Mesothelial cell of epicardium (in vitro differentiated cells): ENCODE results near the gene GLUD2. TPM values are rescaled to one million over a fixed set of nuclear protein-coding genes. Genes with fewer than 3 reads are reported as not detected.

ENCODE experiments used
- DNase-seq, 2 experiments: peaks; one replicate each; pipeline ENCODE4 v3.0.0; 2021; ENCODE audit warnings: low spot score in 2 of 2; ENCODE audit not compliant: unreplicated experiment in 2 of 2
- H3K27ac Mint-ChIP-seq: 2 replicates; pipeline ENCODE4 v1.8.0; 2021; ENCODE audit warnings: mixed read lengths
- H3K27me3 Mint-ChIP-seq: 2 replicates; pipeline ENCODE4 v1.8.0; 2021; ENCODE audit warnings: low read depth, mixed read lengths
- H3K36me3 Mint-ChIP-seq: 2 replicates; pipeline ENCODE4 v1.8.0; 2021; ENCODE audit warnings: mixed read lengths
- H3K4me1 Mint-ChIP-seq: 2 replicates; pipeline ENCODE4 v1.8.0; 2021; ENCODE audit warnings: mixed read lengths
- H3K4me3 Mint-ChIP-seq: 2 replicates; pipeline ENCODE4 v1.8.0; 2021; ENCODE audit warnings: mild to moderate bottlenecking, moderate library complexity, mixed read lengths
- H3K9me3 Mint-ChIP-seq: 2 replicates; pipeline ENCODE4 v1.8.0; 2021; ENCODE audit warnings: mixed read lengths
- CTCF ChIP-seq: fragments of 200-600 bp; sonication (generic); IDR thresholded peaks from one replicate; pipeline ENCODE4 v1.5.0; 2021; ENCODE audit warnings: antibody characterized with exemption; ENCODE audit not compliant: unreplicated experiment
- total RNA-seq: library from RNA; stranded (reverse); gene quantifications from 3 replicates; pipeline ENCODE4 v1.2.1, GENCODE V29; 2021

GLUD2 gene
- total RNA-seq, 1 donor from 2014 or later = 1.5 TPM

- H3K27ac Mint-ChIP-seq = no peak overlapping the region
- H3K9me3 Mint-ChIP-seq = peaks cover 50% of the 10 kb centered on the region
- H3K27me3 Mint-ChIP-seq = no peaks in the 10 kb centered on the region
- H3K4me1 Mint-ChIP-seq = peaks cover 13% of the 10 kb centered on the region
- no peak for DNase-seq
- no peak for TF ChIP-seq CTCF
- H3K4me3 Mint-ChIP-seq = no peak overlapping the region
- H3K36me3 Mint-ChIP-seq = no peaks in the 10 kb centered on the region
Observed at GRCh38 chrX:121084903-121085611, 37.6 kb downstream of the GLUD2 start.

GRCh38 chrX:121085612-121086010 is 38.2 kb downstream of the GLUD2 start:
- Mint-ChIP-seq H3K4me1 (peaks cover 9% of the 10 kb centered on the region), H3K4me3 (no peak overlapping the region), H3K9me3 (peaks cover 52% of the 10 kb centered on the region), H3K27ac (no peak overlapping the region), H3K36me3 (no peaks in the 10 kb centered on the region), H3K27me3 (no peaks in the 10 kb centered on the region)
- TF ChIP-seq CTCF = no peak
- DNase-seq = no peak

GRCh38 chrX:121093011-121093410 is 45.6 kb downstream of the GLUD2 start:
- Mint-ChIP-seq H3K4me1 (no peaks in the 10 kb centered on the region), H3K27me3 (no peaks in the 10 kb centered on the region), H3K9me3 (peaks cover 45% of the 10 kb centered on the region), H3K4me3 (no peak overlapping the region), H3K36me3 (no peaks in the 10 kb centered on the region), H3K27ac (no peak overlapping the region)
- DNase-seq = no peak
- TF ChIP-seq CTCF = no peak

Other genes starting within 250 kb of the GLUD2 start
- not detected in 3 replicates for gene CT47B1, start 171.7 kb upstream of the GLUD2 start, total RNA-seq
- not detected in 3 replicates for gene CT47A11, start 110.5 kb upstream of the GLUD2 start, total RNA-seq
- not detected in 3 replicates for gene CT47A10, start 105.6 kb upstream of the GLUD2 start, total RNA-seq
- not detected in 3 replicates for gene CT47A9, start 100.7 kb upstream of the GLUD2 start, total RNA-seq
- gene CT47A8, start 95.9 kb upstream of the GLUD2 start, total RNA-seq = not detected in 3 replicates
- not detected in 3 replicates for gene CT47A7, start 91.0 kb upstream of the GLUD2 start, total RNA-seq
- gene CT47A6, start 86.1 kb upstream of the GLUD2 start, total RNA-seq = not detected in 3 replicates
- gene CT47A5, start 81.3 kb upstream of the GLUD2 start, total RNA-seq = not detected in 3 replicates
- not detected in 3 replicates for gene CT47A4, start 76.4 kb upstream of the GLUD2 start, total RNA-seq
- gene CT47A3, start 71.5 kb upstream of the GLUD2 start, total RNA-seq = not detected in 3 replicates
- not detected in 3 replicates for gene CT47A2, start 66.7 kb upstream of the GLUD2 start, total RNA-seq
- not detected in 3 replicates for gene CT47A1, start 61.9 kb upstream of the GLUD2 start, total RNA-seq